Panc1 (cell line): ENCODE data around the gene RABGAP1. TPM values are rescaled to one million over a fixed set of nuclear protein-coding genes. Genes with fewer than 3 reads are reported as not detected.

ENCODE experiments used
- ATAC-seq: fragments of 200-7000 bp; cut with Tn5 transposase; 2 replicates; pipeline ENCODE4 v1.9.1; 2020; ENCODE audit warnings: mild to moderate bottlenecking, moderate library complexity
- BruUV-seq: library from RNA; stranded (reverse); fragments of 400-500 nt; replicated peaks from 2 replicates; lab custom pipeline; 2021; lab: Mats Ljungman, UMichigan
- CTCF ChIA-PET: fragments of 300-600 bp; sonication (Branson Sonifier 250); formaldehyde crosslinking; loops from one replicate; lab custom pipeline; 2022; ENCODE audit warnings: antibody characterized with exemption; lab: Charles Lee
- POLR2A ChIA-PET: fragments of 300-600 bp; sonication (Branson Sonifier 250); formaldehyde crosslinking; loops from one replicate; lab custom pipeline; 2022; ENCODE audit warnings: antibody characterized with exemption; lab: Charles Lee
- DNase-seq: peaks from one replicate; pipeline ENCODE4 v3.0.0-alpha.2; 2010; ENCODE audit warnings: low read depth, low spot score
- H3K27ac ChIP-seq: 2 replicates; pipeline ENCODE4 v1.5.1; 2011; ENCODE audit warnings: mild to moderate bottlenecking, low read length, inconsistent platforms
- H3K27me3 ChIP-seq: fragments of 200-500 bp; sonication (Bioruptor generic); 2 replicates; pipeline ENCODE4 v1.6.0; 2014; ENCODE audit warnings: low read length, inconsistent platforms; ENCODE audit not compliant: control insufficient read depth, insufficient read depth
- H3K36me3 ChIP-seq: fragments of 200-500 bp; sonication (Bioruptor generic); 2 replicates; pipeline ENCODE4 v1.5.1; 2014; ENCODE audit warnings: inconsistent platforms, mild to moderate bottlenecking, low read length, moderate library complexity; ENCODE audit not compliant: control insufficient read depth, insufficient read depth
- H3K4me1 ChIP-seq: 2 replicates; pipeline ENCODE4 v1.5.1; 2011; ENCODE audit warnings: inconsistent platforms, mild to moderate bottlenecking, low read length, moderate library complexity; ENCODE audit not compliant: control insufficient read depth, insufficient read depth
- H3K4me3 ChIP-seq, 2 experiments: 2 replicates each; pipeline ENCODE4 v1.5.1; 2011 to 2012; ENCODE audit warnings: low read depth in 2 of 2, low read length in 2 of 2, mild to moderate bottlenecking in 2 of 2, inconsistent platforms in 1 of 2, moderate library complexity in 1 of 2
- H3K9me3 ChIP-seq: fragments of 200-500 bp; sonication (Bioruptor generic); 2 replicates; pipeline ENCODE4 v1.5.1; 2014; ENCODE audit warnings: low read depth, mild to moderate bottlenecking, inconsistent platforms, low read length, moderate library complexity; ENCODE audit not compliant: control insufficient read depth, insufficient read depth
- CTCF ChIP-seq: fragments of 450-650 bp; IDR thresholded peaks from 2 replicates; pipeline ENCODE4 v1.5.1; 2017; ENCODE audit warnings: mild to moderate bottlenecking
- POLR2AphosphoS5 ChIP-seq: IDR thresholded peaks from 2 replicates; pipeline ENCODE4 v1.6.1; 2012; ENCODE audit warnings: mild to moderate bottlenecking, low read depth, low read length, moderate library complexity
- REST ChIP-seq, 2 experiments: IDR thresholded peaks; 2 replicates each; pipeline ENCODE4 v1.6.1; 2011 to 2012; ENCODE audit warnings: low read depth in 2 of 2, control low read depth in 1 of 2, low read length in 1 of 2, mild to moderate bottlenecking in 1 of 2, moderate library complexity in 1 of 2; ENCODE audit not compliant: insufficient read depth in 1 of 2
- SIN3A ChIP-seq: IDR thresholded peaks from 2 replicates; pipeline ENCODE4 v1.6.1; 2012; ENCODE audit warnings: low read depth, mild to moderate bottlenecking, low read length, moderate library complexity, borderline replicate concordance; ENCODE audit not compliant: insufficient read depth
- TCF7L2 ChIP-seq: IDR thresholded peaks from 2 replicates; pipeline ENCODE4 v1.6.1; 2011; ENCODE audit warnings: mild to moderate bottlenecking, low read depth, low read length, inconsistent platforms
- in situ Hi-C: cut with HindIII; loops from 2 replicates; pipeline ENCODE4 v1.10.0; 2016; ENCODE audit warnings: low sequenced_read_pairs, low pct_unique_long_range_greater_than_20kb
- intact Hi-C: fragments of 100-400 bp; cut with micrococcal nuclease; formaldehyde crosslinking; loops from one replicate; pipeline ENCODE4 v1.10.0; 2022; ENCODE audit not compliant: unreplicated experiment
- total RNA-seq: library from RNA; stranded (reverse); gene quantifications from one replicate; pipeline ENCODE4 v1.2.1, GENCODE V29; 2021; ENCODE audit not compliant: unreplicated experiment

The RABGAP1 gene
- total RNA-seq, 1 experiment from 2014 or later = 41.4 TPM

- TSS peak; percentile 17 for BruUV-seq
- ChIA-PET POLR2A (no interaction called here), CTCF (no interaction called here)
- Histone ChIP-seq H3K9me3 (no peaks in the 10 kb centered on the region), H3K27me3 (no peaks in the 10 kb centered on the region), H3K36me3 (no peaks in the 10 kb centered on the region), H3K27ac (no peak overlapping the region), H3K4me1 (peaks cover 14% of the 10 kb centered on the region), H3K4me3 (no peak overlapping the region)
- in situ Hi-C loops (no loop called here), intact Hi-C loops (no loop called here)
- no peak for TF ChIP-seq CTCF
- no peak for TF ChIP-seq POLR2AphosphoS5
- no peak for TF ChIP-seq REST (IDR thresholded peaks at IDR 0.05; ENCODE audit: insufficient read depth in 1 of 2, low read depth in 2 of 2, low read length in 1 of 2)
- TF ChIP-seq TCF7L2 = no peak
- TF ChIP-seq SIN3A = no peak
- no peak for DNase-seq
- no peak for ATAC-seq
Observed at GRCh38 chr9:122950263-122950662, 9.4 kb downstream of the RABGAP1 start.

- ATAC-seq (no peak), DNase-seq (no peak)
- TF ChIP-seq CTCF = no peak
- no peak for TF ChIP-seq POLR2AphosphoS5
- no peak for TF ChIP-seq REST (IDR thresholded peaks at IDR 0.05; ENCODE audit: insufficient read depth in 1 of 2, low read depth in 2 of 2, low read length in 1 of 2)
- no peak for TF ChIP-seq SIN3A
- no peak for TF ChIP-seq TCF7L2
- no peaks in the 10 kb centered on the region for H3K27me3 ChIP-seq
- BruUV-seq = no TSS peak
- H3K27ac ChIP-seq = no peak overlapping the region
- H3K4me3 ChIP-seq = no peak overlapping the region
- peaks cover 14% of the 10 kb centered on the region for H3K4me1 ChIP-seq
- no peaks in the 10 kb centered on the region; the same call in 1 of the 2 replicates for H3K36me3 ChIP-seq
- POLR2A ChIA-PET = no interaction called here
- intact Hi-C loops (no loop called here), in situ Hi-C loops (no loop called here)
- CTCF ChIA-PET = no interaction called here
- no peaks in the 10 kb centered on the region for H3K9me3 ChIP-seq
Observed at GRCh38 chr9:122951056-122951455, 10.2 kb downstream of the RABGAP1 start.
